GM12874 (cell line): ENCODE measurements around the gene RRP9.

ENCODE experiments used
- CTCF ChIP-seq: IDR thresholded peaks from 2 replicates; pipeline ENCODE4 v1.5.1; 2011; ENCODE audit warnings: low read depth, mild to moderate bottlenecking, control low read depth, low read length, moderate library complexity; ENCODE audit not compliant: insufficient read depth

The RRP9 gene

GRCh38 chr3:51927061-51927977 lies 14.4 kb downstream of the RRP9 start:
- no peak for TF ChIP-seq CTCF

GRCh38 chr3:51921081-51921578 lies 20.6 kb downstream of the RRP9 start:
- TF ChIP-seq CTCF = no peak

GRCh38 chr3:51916418-51916817 lies 25.3 kb downstream of the RRP9 start:
- TF ChIP-seq CTCF = no peak

GRCh38 chr3:51908026-51908425 lies 33.7 kb downstream of the RRP9 start:
- TF ChIP-seq CTCF = no peak

GRCh38 chr3:51904034-51904823 lies 37.5 kb downstream of the RRP9 start:
- no peak for TF ChIP-seq CTCF

- TF ChIP-seq CTCF = no peak
Measured at GRCh38 chr3:51897391-51897790, 44.3 kb downstream of the RRP9 start.

GRCh38 chr3:51896607-51897305 lies 44.9 kb downstream of the RRP9 start:
- TF ChIP-seq CTCF = no peak
